Neural cell (in vitro differentiated cells): ENCODE results near the gene KCNK13. TPM values are rescaled to one million over a fixed set of nuclear protein-coding genes. Genes with fewer than 3 reads are reported as not detected.

ENCODE experiments used
- H2AFZ ChIP-seq: fragments of 200-600, 300-800 bp; sonication (generic), shearing (Covaris generic); 2 replicates; pipeline ENCODE4 v1.6.0; 2014; ENCODE audit warnings: low read depth, mild to moderate bottlenecking, antibody characterized with exemption, low read length, moderate library complexity
- H3F3A ChIP-seq: fragments of 200-600 bp; shearing (Covaris generic); 2 replicates; pipeline ENCODE4 v1.6.1; 2016; ENCODE audit warnings: mild to moderate bottlenecking, moderate library complexity, mixed read lengths, antibody characterized with exemption, low read length; ENCODE audit not compliant: insufficient read depth, poor library complexity, severe bottlenecking
- H3K27ac ChIP-seq: fragments of 200-600, 300-800 bp; sonication (generic), shearing (Covaris generic); 2 replicates; pipeline ENCODE4 v1.5.1; 2014; ENCODE audit warnings: mild to moderate bottlenecking, low read length, moderate library complexity
- H3K27me3 ChIP-seq: fragments of 300-800, 200-600 bp; sonication (generic), shearing (Covaris generic); 2 replicates; pipeline ENCODE4 v1.6.0; 2014; ENCODE audit warnings: mild to moderate bottlenecking, low read depth, low read length, moderate library complexity; ENCODE audit not compliant: insufficient read depth
- H3K36me3 ChIP-seq: fragments of 300-800, 200-600 bp; sonication (generic), shearing (Covaris generic); 2 replicates; pipeline ENCODE4 v1.5.1; 2014; ENCODE audit warnings: mild to moderate bottlenecking, antibody characterized with exemption, low read length, moderate library complexity; ENCODE audit not compliant: insufficient read depth
- H3K4me2 ChIP-seq: fragments of 300-800, 200-600 bp; sonication (generic), shearing (Covaris generic); 2 replicates; pipeline ENCODE4 v1.6.0; 2014; ENCODE audit warnings: mild to moderate bottlenecking, low read length
- H3K4me3 ChIP-seq: fragments of 300-800, 200-600 bp; sonication (generic), shearing (Covaris generic); 2 replicates; pipeline ENCODE4 v1.5.1; 2014; ENCODE audit warnings: mild to moderate bottlenecking, low read length, moderate library complexity
- H3K79me2 ChIP-seq: fragments of 200-600 bp; shearing (Covaris generic); replicated peaks from 2 replicates; pipeline ENCODE4 v1.6.0; 2014; ENCODE audit warnings: mild to moderate bottlenecking, low read length, moderate library complexity; ENCODE audit not compliant: insufficient read depth
- H3K9ac ChIP-seq: fragments of 300-800, 200-600 bp; sonication (generic), shearing (Covaris generic); 2 replicates; pipeline ENCODE4 v1.6.1; 2016; ENCODE audit warnings: mild to moderate bottlenecking, low read length, mixed read lengths
- H3K9me2 ChIP-seq: fragments of 200-600 bp; shearing (Covaris generic); 2 replicates; pipeline ENCODE4 v1.6.1; 2016; ENCODE audit warnings: mild to moderate bottlenecking, low read length, mixed read lengths; ENCODE audit not compliant: insufficient read depth
- H3K9me3 ChIP-seq: fragments of 200-600, 300-800 bp; sonication (generic), shearing (Covaris generic); 2 replicates; pipeline ENCODE4 v1.6.1; 2016; ENCODE audit warnings: mild to moderate bottlenecking, mixed run types, low read length, moderate library complexity, mixed read lengths
- H4K20me1 ChIP-seq: fragments of 200-600 bp; shearing (Covaris generic); 2 replicates; pipeline ENCODE4 v1.6.1; 2016; ENCODE audit warnings: mild to moderate bottlenecking, mixed run types; ENCODE audit not compliant: insufficient read depth
- EP300 ChIP-seq: fragments of 450-650 bp; conservative IDR thresholded peaks from 2 replicates; pipeline ENCODE4 v1.6.1; 2014; ENCODE audit warnings: antibody characterized with exemption, mild to moderate bottlenecking, moderate library complexity; ENCODE audit not compliant: poor library complexity, severe bottlenecking
- EZH2 ChIP-seq: fragments of 200-600, 300-800 bp; shearing (Covaris generic), sonication (generic); IDR thresholded peaks from 2 replicates; pipeline ENCODE4 v1.6.1; 2014; ENCODE audit warnings: antibody characterized with exemption, low read length, borderline replicate concordance, mild to moderate bottlenecking; ENCODE audit not compliant: insufficient read depth, poor library complexity, severe bottlenecking
- MXI1 ChIP-seq: fragments of 450-650 bp; conservative IDR thresholded peaks from 2 replicates; pipeline ENCODE4 v1.6.1; 2014; ENCODE audit warnings: antibody characterized with exemption, mild to moderate bottlenecking; ENCODE audit not compliant: poor library complexity, severe bottlenecking
- POLR2AphosphoS5 ChIP-seq: IDR thresholded peaks from 2 replicates; pipeline ENCODE4 v1.6.1; 2012
- RAD21 ChIP-seq: fragments of 450-650 bp; conservative IDR thresholded peaks from 2 replicates; pipeline ENCODE4 v1.6.1; 2014; ENCODE audit warnings: antibody characterized with exemption, mild to moderate bottlenecking, moderate library complexity
- REST ChIP-seq: IDR thresholded peaks from 2 replicates; pipeline ENCODE4 v1.6.1; 2012; ENCODE audit warnings: borderline replicate concordance
- SMC3 ChIP-seq: fragments of 450-650 bp; conservative IDR thresholded peaks from 2 replicates; pipeline ENCODE4 v1.6.1; 2014; ENCODE audit warnings: antibody characterized with exemption, mild to moderate bottlenecking, moderate library complexity; ENCODE audit not compliant: poor library complexity
- TAF1 ChIP-seq: IDR thresholded peaks from 2 replicates; pipeline ENCODE4 v1.6.1; 2012; ENCODE audit warnings: low read depth
- polyA plus RNA-seq: library from polyadenylated mRNA; depleted of rRNA; stranded (reverse); fragments of >200 nt; gene quantifications from 2 replicates; pipeline ENCODE4 v1.2.3, GENCODE V29; 2014
- TF ChIP-seq, protein P1 (sequence below): fragments of 450-650 bp; IDR thresholded peaks from 2 replicates; pipeline ENCODE4 v1.5.1; 2014; ENCODE audit warnings: antibody characterized with exemption, mild to moderate bottlenecking, moderate library complexity; ENCODE audit not compliant: poor library complexity, severe bottlenecking

The KCNK13 gene
- polyA plus RNA-seq, 1 donor from 2014 or later = 0.11 TPM

GRCh38 chr14:90126260-90126659, 64.5 kb downstream of the KCNK13 start:
- H3K27ac ChIP-seq = no peak overlapping the region
- no peaks in the 10 kb centered on the region for H4K20me1 ChIP-seq
- no peak overlapping the region for H2AFZ ChIP-seq
- no peak overlapping the region for H3K9ac ChIP-seq
- no peaks in the 10 kb centered on the region for H3F3A ChIP-seq
- H3K9me2 ChIP-seq = no peaks in the 10 kb centered on the region
- H3K9me3 ChIP-seq = no peaks in the 10 kb centered on the region
- no peaks in the 10 kb centered on the region for H3K36me3 ChIP-seq
- no peak overlapping the region for H3K4me2 ChIP-seq
- H3K79me2 ChIP-seq = no peaks in the 10 kb centered on the region
- TF ChIP-seq EZH2 = no peak
- no peak for TF ChIP-seq EP300
- TF ChIP-seq TAF1 = no peak
- TF ChIP-seq POLR2AphosphoS5 = no peak
- no peak for TF ChIP-seq SMC3
- no peak for TF ChIP-seq RAD21
- no peak for TF ChIP-seq MXI1
- TF ChIP-seq REST = no peak
- TF ChIP-seq, protein P1, sequence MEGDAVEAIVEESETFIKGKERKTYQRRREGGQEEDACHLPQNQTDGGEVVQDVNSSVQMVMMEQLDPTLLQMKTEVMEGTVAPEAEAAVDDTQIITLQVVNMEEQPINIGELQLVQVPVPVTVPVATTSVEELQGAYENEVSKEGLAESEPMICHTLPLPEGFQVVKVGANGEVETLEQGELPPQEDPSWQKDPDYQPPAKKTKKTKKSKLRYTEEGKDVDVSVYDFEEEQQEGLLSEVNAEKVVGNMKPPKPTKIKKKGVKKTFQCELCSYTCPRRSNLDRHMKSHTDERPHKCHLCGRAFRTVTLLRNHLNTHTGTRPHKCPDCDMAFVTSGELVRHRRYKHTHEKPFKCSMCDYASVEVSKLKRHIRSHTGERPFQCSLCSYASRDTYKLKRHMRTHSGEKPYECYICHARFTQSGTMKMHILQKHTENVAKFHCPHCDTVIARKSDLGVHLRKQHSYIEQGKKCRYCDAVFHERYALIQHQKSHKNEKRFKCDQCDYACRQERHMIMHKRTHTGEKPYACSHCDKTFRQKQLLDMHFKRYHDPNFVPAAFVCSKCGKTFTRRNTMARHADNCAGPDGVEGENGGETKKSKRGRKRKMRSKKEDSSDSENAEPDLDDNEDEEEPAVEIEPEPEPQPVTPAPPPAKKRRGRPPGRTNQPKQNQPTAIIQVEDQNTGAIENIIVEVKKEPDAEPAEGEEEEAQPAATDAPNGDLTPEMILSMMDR = no peak
- no peak overlapping the region for H3K4me3 ChIP-seq
- no peaks in the 10 kb centered on the region for H3K27me3 ChIP-seq

- Histone ChIP-seq H3F3A (no peaks in the 10 kb centered on the region), H3K36me3 (no peaks in the 10 kb centered on the region), H3K4me2 (no peak overlapping the region), H2AFZ (no peak overlapping the region), H3K9me3 (no peaks in the 10 kb centered on the region), H3K79me2 (no peaks in the 10 kb centered on the region), H3K27ac (no peak overlapping the region), H3K9ac (no peak overlapping the region), H3K9me2 (no peaks in the 10 kb centered on the region), H3K4me3 (no peak overlapping the region), H4K20me1 (no peaks in the 10 kb centered on the region), H3K27me3 (no peaks in the 10 kb centered on the region)
- TF ChIP-seq, protein P1 = no peak
- TF ChIP-seq MXI1 (no peak), EZH2 (no peak), TAF1 (no peak), SMC3 (no peak), RAD21 (no peak), REST (no peak), POLR2AphosphoS5 (no peak), EP300 (no peak)
Observed at GRCh38 chr14:90132821-90133570, 71.2 kb downstream of the KCNK13 start.
